GM19023 (cell line): ENCODE measurements around the gene PRKCB.

Experiments
- ATAC-seq: cut with Tn5 transposase; IDR thresholded peaks from one replicate; pipeline ENCODE4 v1.9.1; 2021; ENCODE audit warnings: mild to moderate bottlenecking, moderate library complexity; ENCODE audit not compliant: unreplicated experiment

PRKCB gene

GRCh38 chr16:24036038-24036543 is 200.3 kb downstream of the PRKCB start:
- ATAC-seq = no peak

GRCh38 chr16:24036614-24037013 is 200.8 kb downstream of the PRKCB start:
- no peak for ATAC-seq

- ATAC-seq = no peak
Measured at GRCh38 chr16:24037335-24037734, 201.6 kb downstream of the PRKCB start.

- ATAC-seq = peak; percentile 58
Measured at GRCh38 chr16:24041834-24042631, 206.2 kb downstream of the PRKCB start.

- no peak for ATAC-seq
Measured at GRCh38 chr16:24044467-24044866, 208.7 kb downstream of the PRKCB start.

GRCh38 chr16:24045641-24046040 is 209.9 kb downstream of the PRKCB start:
- no peak for ATAC-seq

GRCh38 chr16:24046442-24046841 is 210.7 kb downstream of the PRKCB start:
- ATAC-seq = no peak

GRCh38 chr16:24049113-24049512 is 213.3 kb downstream of the PRKCB start:
- ATAC-seq = no peak

- ATAC-seq = no peak
Measured at GRCh38 chr16:24051125-24051524, 215.3 kb downstream of the PRKCB start.

GRCh38 chr16:24052329-24053098 is 216.7 kb downstream of the PRKCB start:
- ATAC-seq = no peak

- no peak for ATAC-seq
Measured at GRCh38 chr16:24053099-24053946, 217.5 kb downstream of the PRKCB start.

- no peak for ATAC-seq
Measured at GRCh38 chr16:24054741-24055491, 219.1 kb downstream of the PRKCB start.

- no peak for ATAC-seq
Measured at GRCh38 chr16:24062270-24062817, 226.6 kb downstream of the PRKCB start.

- ATAC-seq = no peak
Measured at GRCh38 chr16:24069036-24069590, 233.3 kb downstream of the PRKCB start.

GRCh38 chr16:24070851-24071250 is 235.1 kb downstream of the PRKCB start:
- no peak for ATAC-seq

- ATAC-seq = no peak
Measured at GRCh38 chr16:24071666-24072360, 236.0 kb downstream of the PRKCB start.

GRCh38 chr16:24073321-24073720 is 237.5 kb downstream of the PRKCB start:
- ATAC-seq = no peak

GRCh38 chr16:24074574-24074973 is 238.8 kb downstream of the PRKCB start:
- ATAC-seq = no peak

GRCh38 chr16:24075302-24075701 is 239.5 kb downstream of the PRKCB start:
- no peak for ATAC-seq
